Gastrocnemius medialis (tissue), 4 donors: Measurements from ENCODE around the gene TNRC18.

Experiments
- POLR2A ChIP-seq, 2 donors: fragments of 450-650 bp; IDR thresholded peaks; one replicate each; pipeline ENCODE4 v1.6.1; 2017; ENCODE audit warnings: antibody characterized with exemption in 2 of 2, mild to moderate bottlenecking in 2 of 2, moderate library complexity in 2 of 2
- TF ChIP-seq, protein P1 (sequence below), 5 experiments: fragments of 450-650 bp in 3 of 5; fragments of 200-600 bp in 2 of 5; sonication (generic) in 2 of 5; IDR thresholded peaks in 4 of 5; conservative IDR thresholded peaks in 1 of 5; 1 replicate in 4 of 5; 2 replicates in 1 of 5; pipeline ENCODE4 v1.5.1; 2016 to 2019; ENCODE audit warnings: antibody characterized with exemption in 5 of 5, mild to moderate bottlenecking in 3 of 5, moderate library complexity in 3 of 5

DNA sequence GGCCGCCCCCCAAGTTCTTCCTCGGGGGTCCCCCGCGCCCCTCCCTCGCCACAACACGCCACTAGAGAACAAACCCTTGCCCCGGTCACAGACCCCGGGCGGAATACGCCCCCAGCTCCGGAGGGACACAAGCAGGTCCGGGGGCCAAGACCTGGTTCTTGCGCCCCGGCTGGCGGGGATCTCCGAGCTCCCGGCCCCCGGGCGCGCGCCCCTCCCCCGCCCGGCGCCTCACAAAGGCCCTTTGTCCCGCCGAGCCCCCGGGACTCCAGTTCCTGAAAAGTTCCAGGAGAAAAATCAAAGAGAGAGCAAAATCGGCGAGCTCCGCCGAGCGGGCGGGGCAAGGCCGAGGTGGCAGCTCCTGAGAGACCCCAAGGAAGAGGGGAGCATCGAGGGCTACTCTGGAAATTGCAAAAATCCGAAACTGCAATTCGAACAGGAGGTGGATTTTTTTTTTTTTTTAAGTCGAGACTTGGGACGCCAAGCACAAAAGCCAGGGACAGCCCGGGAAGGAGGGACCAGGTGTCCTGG, 4.0 kb downstream of the TNRC18 start:
- TF ChIP-seq, protein P1, sequence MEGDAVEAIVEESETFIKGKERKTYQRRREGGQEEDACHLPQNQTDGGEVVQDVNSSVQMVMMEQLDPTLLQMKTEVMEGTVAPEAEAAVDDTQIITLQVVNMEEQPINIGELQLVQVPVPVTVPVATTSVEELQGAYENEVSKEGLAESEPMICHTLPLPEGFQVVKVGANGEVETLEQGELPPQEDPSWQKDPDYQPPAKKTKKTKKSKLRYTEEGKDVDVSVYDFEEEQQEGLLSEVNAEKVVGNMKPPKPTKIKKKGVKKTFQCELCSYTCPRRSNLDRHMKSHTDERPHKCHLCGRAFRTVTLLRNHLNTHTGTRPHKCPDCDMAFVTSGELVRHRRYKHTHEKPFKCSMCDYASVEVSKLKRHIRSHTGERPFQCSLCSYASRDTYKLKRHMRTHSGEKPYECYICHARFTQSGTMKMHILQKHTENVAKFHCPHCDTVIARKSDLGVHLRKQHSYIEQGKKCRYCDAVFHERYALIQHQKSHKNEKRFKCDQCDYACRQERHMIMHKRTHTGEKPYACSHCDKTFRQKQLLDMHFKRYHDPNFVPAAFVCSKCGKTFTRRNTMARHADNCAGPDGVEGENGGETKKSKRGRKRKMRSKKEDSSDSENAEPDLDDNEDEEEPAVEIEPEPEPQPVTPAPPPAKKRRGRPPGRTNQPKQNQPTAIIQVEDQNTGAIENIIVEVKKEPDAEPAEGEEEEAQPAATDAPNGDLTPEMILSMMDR (IDR thresholded peaks at IDR 0.05 in 4 of 5, conservative IDR thresholded peaks at IDR 0.05 in 1 of 5) = no peak
- TF ChIP-seq POLR2A (IDR thresholded peaks at IDR 0.05) = no peak
